Skeletal muscle tissue (tissue), 4 donors: ENCODE results near the gene ZNF790. TPM values are rescaled to one million over a fixed set of nuclear protein-coding genes. Genes with fewer than 3 reads are reported as not detected.
A peak's percentile ranks its signal among the peaks of the same experiment; 100 is the strongest.

ENCODE experiments used
- H3K27ac ChIP-seq: one replicate; pipeline ENCODE4 v1.7.0; 2013; ENCODE audit warnings: mild to moderate bottlenecking, low read depth, low read length, inconsistent platforms
- H3K27me3 ChIP-seq, 3 donors: one replicate each; pipeline ENCODE4 v1.7.0; 2013; ENCODE audit warnings: low read length in 3 of 3; ENCODE audit not compliant: control insufficient read depth in 3 of 3, insufficient read depth in 3 of 3
- H3K36me3 ChIP-seq, 3 donors: one replicate each; pipeline ENCODE4 v1.7.0; 2013; ENCODE audit warnings: low read length in 3 of 3; ENCODE audit not compliant: control insufficient read depth in 3 of 3, insufficient read depth in 3 of 3
- H3K4me1 ChIP-seq, 3 donors: one replicate each; pipeline ENCODE4 v1.7.0; 2013; ENCODE audit warnings: low read length in 3 of 3, mild to moderate bottlenecking in 3 of 3; ENCODE audit not compliant: control insufficient read depth in 3 of 3, insufficient read depth in 3 of 3
- H3K4me3 ChIP-seq, 3 donors: one replicate each; pipeline ENCODE4 v1.7.0; 2013; ENCODE audit warnings: low read length in 3 of 3
- H3K9ac ChIP-seq, 3 donors: one replicate each; pipeline ENCODE4 v1.7.0; 2013; ENCODE audit warnings: low read length in 3 of 3, mild to moderate bottlenecking in 3 of 3, moderate library complexity in 2 of 3, low read depth in 1 of 3
- H3K9me3 ChIP-seq, 3 donors: one replicate each; pipeline ENCODE4 v1.7.0; 2013; ENCODE audit warnings: low read length in 3 of 3; ENCODE audit not compliant: control insufficient read depth in 3 of 3
- total RNA-seq: library from RNA; depleted of rRNA; stranded (reverse); fragments of >200 nt; gene quantifications from one replicate; pipeline ENCODE4 v1.2.3, GENCODE V29; 2014
- donor health status: Osteomylitis.

The ZNF790 gene
- 9.4 TPM for total RNA-seq

GRCh38 chr19:36837906-36838783 is at the start of gene ZNF790:
TSS of gene ZNF790 (minus strand) at chr19:36838387. CDS start at chr19:36825619, 12,768 bp downstream.
- peaks cover 12% of the 10 kb centered on the region in 3 donors for H3K36me3 ChIP-seq
- H3K27ac ChIP-seq = peak within 1 kb of the TSS; percentile 84
- H3K4me3 ChIP-seq = peak within 1 kb of the TSS; percentile 89 to 99 (median 89)
- H3K4me1 ChIP-seq = peaks cover 12 to 17% (median 13%) of the 10 kb centered on the region in 3 donors
- H3K9ac ChIP-seq = peak within 1 kb of the TSS; percentile 85 to 99 (median 98)
- no peaks in the 10 kb centered on the region for H3K27me3 ChIP-seq
- H3K9me3 ChIP-seq = peaks cover 4 to 12% (median 8%) of the 10 kb centered on the region in 3 donors

GRCh38 chr19:36876993-36877938 is 39.1 kb upstream of the ZNF790 start:
- Histone ChIP-seq H3K27me3 (no peaks in the 10 kb centered on the region), H3K9me3 (peaks cover 26 to 60% (median 29%) of the 10 kb centered on the region in 3 donors), H3K9ac (no peak overlapping the region), H3K36me3 (peaks cover 38 to 48% (median 40%) of the 10 kb centered on the region in 3 donors), H3K27ac (no peak overlapping the region), H3K4me3 (peak overlapping the region; percentile 3 to 72 (median 3)), H3K4me1 (no peaks in the 10 kb centered on the region)

- Histone ChIP-seq H3K4me1 (peaks cover 11 to 20% (median 19%) of the 10 kb centered on the region in 3 donors), H3K4me3 (peak overlapping the region; percentile 97 to 100 (median 97)), H3K27me3 (no peaks in the 10 kb centered on the region), H3K9me3 (peaks cover 0 to 7% (median 6%) of the 10 kb centered on the region in 3 donors), H3K9ac (no peak overlapping the region), H3K27ac (no peak overlapping the region), H3K36me3 (peaks cover 5 to 22% (median 21%) of the 10 kb centered on the region in 3 donors)
Measured at GRCh38 chr19:36851898-36852297, 13.7 kb upstream of the ZNF790 start.

GRCh38 chr19:36850559-36851442 is 12.6 kb upstream of the ZNF790 start, which contains the start of gene ZNF345:
TSS of gene ZNF345 (plus strand) at chr19:36850876. CDS start at chr19:36876831, 25,955 bp downstream.
- Histone ChIP-seq H3K4me3 (peak within 1 kb of the TSS; percentile 97 to 100 (median 97)), H3K27ac (peak within 1 kb of the TSS; percentile 69), H3K36me3 (peaks cover 7 to 18% (median 14%) of the 10 kb centered on the region in 3 donors), H3K4me1 (peaks cover 11 to 20% (median 19%) of the 10 kb centered on the region in 3 donors), H3K9me3 (peaks cover 2 to 4% (median 3%) of the 10 kb centered on the region in 3 donors), H3K27me3 (no peaks in the 10 kb centered on the region), H3K9ac (peak within 1 kb of the TSS; percentile 87 to 97 (median 97))

- Histone ChIP-seq H3K27me3 (no peaks in the 10 kb centered on the region), H3K9me3 (peaks cover 0 to 3% (median 2%) of the 10 kb centered on the region in 3 donors), H3K9ac (peak overlapping the region; percentile 87 to 97 (median 97)), H3K4me1 (peaks cover 11 to 20% (median 19%) of the 10 kb centered on the region in 3 donors), H3K36me3 (peaks cover 7 to 12% (median 12%) of the 10 kb centered on the region in 3 donors), H3K4me3 (peak overlapping the region; percentile 97 to 100 (median 97)), H3K27ac (peak overlapping the region; percentile 69)
Measured at GRCh38 chr19:36849701-36850558, 11.7 kb upstream of the ZNF790 start.

GRCh38 chr19:36847968-36848367 is 9.8 kb upstream of the ZNF790 start:
- H3K27me3 ChIP-seq = no peaks in the 10 kb centered on the region
- no peak overlapping the region for H3K27ac ChIP-seq
- peaks cover 0 to 2% (median 0%) of the 10 kb centered on the region in 3 donors for H3K9me3 ChIP-seq
- peaks cover 5 to 7% (median 5%) of the 10 kb centered on the region in 3 donors for H3K36me3 ChIP-seq
- H3K9ac ChIP-seq = no peak overlapping the region
- H3K4me1 ChIP-seq = peaks cover 11 to 20% (median 19%) of the 10 kb centered on the region in 3 donors
- no peak overlapping the region for H3K4me3 ChIP-seq

- H3K4me1 ChIP-seq = peaks cover 12 to 17% (median 13%) of the 10 kb centered on the region in 3 donors
- no peaks in the 10 kb centered on the region for H3K27me3 ChIP-seq
- peak overlapping the region; percentile 85 to 99 (median 98) for H3K9ac ChIP-seq
- H3K4me3 ChIP-seq = peak overlapping the region; percentile 89 to 99 (median 89)
- peaks cover 0 to 9% (median 8%) of the 10 kb centered on the region in 3 donors for H3K9me3 ChIP-seq
- peak overlapping the region; percentile 84 for H3K27ac ChIP-seq
- H3K36me3 ChIP-seq = peaks cover 9 to 11% (median 10%) of the 10 kb centered on the region in 3 donors
Measured at GRCh38 chr19:36838784-36839324, 667 bp upstream of the ZNF790 start.
